22Rv1 (cell line): ENCODE data around the gene TRAPPC6A.

Experiments
- H3K27ac ChIP-seq: fragments of 450-650 bp; 2 replicates; pipeline ENCODE4 v1.5.1; 2017
- CTCF ChIP-seq: fragments of 450-650 bp; IDR thresholded peaks from 2 replicates; pipeline ENCODE4 v1.5.1; 2017; ENCODE audit warnings: mild to moderate bottlenecking
- ZFX ChIP-seq: fragments of 450-650 bp; IDR thresholded peaks from 2 replicates; pipeline ENCODE4 v1.6.1; 2017; ENCODE audit warnings: antibody characterized with exemption, borderline replicate concordance

Gene TRAPPC6A

GRCh38 chr19:45150751-45151281 lies 27.2 kb downstream of the TRAPPC6A start:
- H3K27ac ChIP-seq = no peak overlapping the region
- no peak for TF ChIP-seq CTCF
- TF ChIP-seq ZFX = no peak

- TF ChIP-seq ZFX = no peak
- no peak for TF ChIP-seq CTCF
- H3K27ac ChIP-seq = no peak overlapping the region
Observed at GRCh38 chr19:45150180-45150579, 27.9 kb downstream of the TRAPPC6A start.

- TF ChIP-seq CTCF (no peak), ZFX (no peak)
- H3K27ac ChIP-seq = no peak overlapping the region
Observed at GRCh38 chr19:45149129-45149528, 28.9 kb downstream of the TRAPPC6A start.

- no peak overlapping the region for H3K27ac ChIP-seq
- TF ChIP-seq ZFX = no peak
- TF ChIP-seq CTCF = no peak
Observed at GRCh38 chr19:45147835-45148676, 30.0 kb downstream of the TRAPPC6A start.

- no peak for TF ChIP-seq CTCF
- TF ChIP-seq ZFX = no peak
- H3K27ac ChIP-seq = no peak overlapping the region
Observed at GRCh38 chr19:45146741-45147205, 31.3 kb downstream of the TRAPPC6A start.

GRCh38 chr19:45146251-45146650 lies 31.8 kb downstream of the TRAPPC6A start:
- H3K27ac ChIP-seq = no peak overlapping the region
- no peak for TF ChIP-seq ZFX
- no peak for TF ChIP-seq CTCF
